WTC11 (cell line): Measurements from ENCODE around the gene PSENEN. TPM values are rescaled to one million over a fixed set of nuclear protein-coding genes. Genes with fewer than 3 reads are reported as not detected.

Experiments used
- ATAC-seq: fragments of 200-7000 bp; cut with Tn5 transposase; 2 replicates; pipeline ENCODE4 v1.10.0; 2021; ENCODE audit warnings: mild to moderate bottlenecking, moderate library complexity
- CTCF ChIA-PET: fragments of 300-600 bp; sonication (Branson Sonifier 250); formaldehyde crosslinking; loops from one replicate; lab custom pipeline; 2021; ENCODE audit warnings: antibody characterized with exemption; lab: Charles Lee
- POLR2A ChIA-PET: fragments of 350-600 bp; sonication (Branson Sonifier 250); formaldehyde crosslinking; loops from one replicate; lab custom pipeline; 2021; ENCODE audit warnings: antibody characterized with exemption; lab: Charles Lee
- DNase-seq: peaks from one replicate; pipeline ENCODE4 v3.0.0; 2021; ENCODE audit warnings: low spot score
- H3K27ac Mint-ChIP-seq: 2 replicates; pipeline ENCODE4 v1.8.0; 2021; ENCODE audit warnings: mixed read lengths
- H3K27me3 Mint-ChIP-seq: 2 replicates; pipeline ENCODE4 v1.8.0; 2021; ENCODE audit warnings: low read depth, mild to moderate bottlenecking, moderate library complexity, mixed read lengths
- H3K36me3 Mint-ChIP-seq: 2 replicates; pipeline ENCODE4 v1.8.0; 2021; ENCODE audit warnings: mixed read lengths
- H3K4me1 Mint-ChIP-seq: 2 replicates; pipeline ENCODE4 v1.8.0; 2022; ENCODE audit warnings: mixed read lengths
- H3K4me3 Mint-ChIP-seq: 2 replicates; pipeline ENCODE4 v1.8.0; 2021; ENCODE audit warnings: mild to moderate bottlenecking, moderate library complexity, mixed read lengths
- H3K9me3 Mint-ChIP-seq: 2 replicates; pipeline ENCODE4 v1.8.0; 2021; ENCODE audit warnings: mixed read lengths
- E2F5 ChIP-seq: sonication (generic); formaldehyde crosslinking; IDR thresholded peaks from 2 replicates; pipeline ENCODE4 v1.8.1; 2022; ENCODE audit warnings: mild to moderate bottlenecking, moderate library complexity, missing genetic modification reagents
- FOXK1 ChIP-seq: sonication (generic); formaldehyde crosslinking; IDR thresholded peaks from 2 replicates; pipeline ENCODE4 v1.8.0; 2022; ENCODE audit warnings: mild to moderate bottlenecking, moderate library complexity, missing genetic modification reagents
- FOXP1 ChIP-seq: sonication (generic); formaldehyde crosslinking; IDR thresholded peaks from 2 replicates; pipeline ENCODE4 v1.8.0; 2022; ENCODE audit warnings: missing genetic modification reagents, mild to moderate bottlenecking, moderate library complexity, borderline replicate concordance
- FOXP4 ChIP-seq: sonication (generic); formaldehyde crosslinking; IDR thresholded peaks from 2 replicates; pipeline ENCODE4 v1.8.0; 2022; ENCODE audit warnings: mild to moderate bottlenecking, missing genetic modification reagents
- HMGXB4 ChIP-seq: sonication (generic); formaldehyde crosslinking; IDR thresholded peaks from 2 replicates; pipeline ENCODE4 v1.8.1; 2023; ENCODE audit warnings: mild to moderate bottlenecking, moderate library complexity, missing genetic modification reagents
- IRF1 ChIP-seq: sonication (generic); formaldehyde crosslinking; IDR thresholded peaks from 2 replicates; pipeline ENCODE4 v1.8.0; 2023; ENCODE audit warnings: missing genetic modification reagents
- MYBL2 ChIP-seq: sonication (generic); formaldehyde crosslinking; IDR thresholded peaks from 2 replicates; pipeline ENCODE4 v1.8.1; 2023; ENCODE audit warnings: mild to moderate bottlenecking, moderate library complexity, missing genetic modification reagents
- NFYB ChIP-seq: sonication (generic); formaldehyde crosslinking; conservative IDR thresholded peaks from 2 replicates; pipeline ENCODE4 v1.8.0; 2022; ENCODE audit warnings: low read depth, missing genetic modification reagents
- NR3C1 ChIP-seq: sonication (generic); formaldehyde crosslinking; conservative IDR thresholded peaks from 2 replicates; pipeline ENCODE4 v1.8.1; 2023; ENCODE audit warnings: low read depth, mild to moderate bottlenecking, missing genetic modification reagents
- SMAD4 ChIP-seq: sonication (generic); formaldehyde crosslinking; IDR thresholded peaks from 2 replicates; pipeline ENCODE4 v1.8.0; 2022; ENCODE audit warnings: mild to moderate bottlenecking, missing genetic modification reagents
- SP1 ChIP-seq: sonication (generic); formaldehyde crosslinking; conservative IDR thresholded peaks from 2 replicates; pipeline ENCODE4 v1.8.1; 2022; ENCODE audit warnings: missing genetic modification reagents
- TP53 ChIP-seq: sonication (generic); formaldehyde crosslinking; IDR thresholded peaks from 2 replicates; pipeline ENCODE4 v1.8.1; 2023; ENCODE audit warnings: mild to moderate bottlenecking, missing genetic modification reagents
- ZNF263 ChIP-seq: sonication (generic); formaldehyde crosslinking; IDR thresholded peaks from 2 replicates; pipeline ENCODE4 v1.8.1; 2022; ENCODE audit warnings: low read depth, mild to moderate bottlenecking, moderate library complexity, missing genetic modification reagents
- ZNF423 ChIP-seq: fragments of 250-450 bp; sonication (Bioruptor Pico); IDR thresholded peaks from 2 replicates; pipeline ENCODE4 v2.1.2; 2022; ENCODE audit warnings: mild to moderate bottlenecking, moderate library complexity
- total RNA-seq: library from RNA; stranded (reverse); gene quantifications from 3 replicates; pipeline ENCODE4 v1.2.3, GENCODE V29; 2021
- TF ChIP-seq, protein P1 (sequence below): sonication (generic); formaldehyde crosslinking; IDR thresholded peaks from 2 replicates; pipeline ENCODE4 v1.8.0; 2023; ENCODE audit warnings: missing genetic modification reagents, mild to moderate bottlenecking, borderline replicate concordance
- TF ChIP-seq, protein P2 (sequence below): sonication (generic); formaldehyde crosslinking; IDR thresholded peaks from 2 replicates; pipeline ENCODE4 v1.8.0; 2022; ENCODE audit warnings: mild to moderate bottlenecking, missing genetic modification reagents

Gene PSENEN
- total RNA-seq, 1 experiment from 2014 or later, result 80.3 TPM

DNA sequence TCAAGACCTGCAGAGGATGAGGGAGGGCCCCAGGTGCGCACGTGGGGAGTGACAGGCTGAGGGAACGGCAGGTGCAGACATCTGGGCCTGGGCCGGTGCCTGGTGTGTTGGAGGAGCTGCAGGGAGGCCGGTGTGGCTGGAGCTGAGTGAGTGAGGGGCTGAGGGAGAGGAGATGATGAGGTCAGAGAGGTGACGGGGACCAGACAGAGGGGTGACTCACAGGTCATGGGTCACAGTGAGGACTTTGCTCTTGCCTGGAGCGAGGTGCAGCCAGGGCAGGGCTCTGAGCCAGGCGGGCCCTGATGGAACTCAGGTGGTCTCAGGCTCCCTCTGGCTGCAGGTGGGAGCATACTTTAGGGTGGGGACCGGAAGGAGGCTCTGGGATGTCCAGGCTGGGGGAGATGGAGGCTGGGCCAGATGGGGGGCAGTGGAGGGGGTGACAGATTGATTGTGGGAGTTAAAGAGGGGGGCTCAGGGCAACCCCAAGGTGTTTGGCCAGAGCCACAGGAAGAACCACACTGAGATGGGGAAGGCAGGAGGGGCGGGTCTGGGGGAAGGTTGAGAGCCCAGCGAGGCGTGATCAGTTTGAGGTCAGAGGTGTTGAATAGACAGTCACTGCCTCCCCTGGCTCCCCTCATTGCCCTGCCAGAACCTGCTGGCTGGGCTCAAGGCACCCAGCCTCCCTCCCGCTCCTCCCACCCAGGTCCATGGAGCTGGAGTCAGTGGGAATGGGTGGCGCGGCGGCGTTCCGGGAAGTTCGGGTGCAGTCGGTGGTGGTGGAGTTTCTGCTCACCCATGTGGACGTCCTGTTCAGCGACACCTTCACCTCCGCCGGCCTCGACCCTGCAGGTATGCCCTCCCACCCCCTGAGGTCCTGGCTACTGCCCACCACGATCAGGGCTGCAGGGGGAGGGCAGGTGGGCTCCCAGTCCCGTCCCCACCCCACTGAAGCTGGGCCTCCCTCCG, 38.3 kb downstream of the PSENEN start (continued):
- no peak for TF ChIP-seq IRF1 (CRISPR knock-in tag)

DNA sequence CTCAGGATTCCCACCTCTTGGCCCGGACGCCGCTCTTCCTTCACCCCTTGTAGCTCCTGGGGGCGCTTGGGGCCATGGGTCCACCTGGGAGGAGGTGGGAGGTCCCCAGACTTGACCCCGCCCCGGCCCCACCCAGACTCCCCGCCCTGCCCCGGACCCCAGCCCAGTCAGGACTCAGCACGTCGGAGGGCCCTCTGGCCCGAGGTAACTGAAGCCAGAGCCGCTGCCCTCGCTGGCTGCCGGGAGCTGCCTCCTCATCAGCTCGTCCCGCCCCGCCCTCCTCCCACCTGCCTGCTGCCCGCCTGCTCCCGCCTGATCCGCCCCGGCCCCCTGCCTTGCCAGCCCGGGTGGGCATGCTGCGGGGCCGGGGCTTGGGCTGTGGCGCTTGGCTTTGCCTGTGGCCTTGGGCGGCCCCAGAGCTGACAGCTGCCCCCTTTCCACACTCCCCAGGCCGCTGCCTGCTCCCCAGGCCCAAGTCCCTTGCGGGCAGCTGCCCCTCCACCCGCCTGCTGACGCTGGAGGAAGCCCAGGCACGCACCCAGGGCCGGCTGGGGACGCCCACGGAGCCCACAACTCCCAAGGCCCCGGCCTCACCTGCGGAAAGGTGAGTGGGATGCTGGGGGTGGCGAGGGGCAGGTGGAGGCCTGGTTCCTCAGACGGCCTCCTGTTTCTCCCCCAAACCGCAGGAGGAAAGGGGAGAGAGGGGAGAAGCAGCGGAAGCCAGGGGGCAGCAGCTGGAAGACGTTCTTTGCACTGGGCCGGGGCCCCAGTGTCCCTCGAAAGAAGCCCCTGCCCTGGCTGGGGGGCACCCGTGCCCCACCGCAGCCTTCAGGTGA, 39.3 kb downstream of the PSENEN start:
- Mint-ChIP-seq H3K9me3 (no peaks in the 10 kb centered on the region), H3K27ac (no peak overlapping the region), H3K27me3 (no peaks in the 10 kb centered on the region), H3K36me3 (no peaks in the 10 kb centered on the region), H3K4me3 (peak overlapping the region; percentile 65), H3K4me1 (peaks cover 29% of the 10 kb centered on the region)
- ChIA-PET POLR2A (interaction anchor here (0.7 to 1.6 kb wide), 9 partner anchors 27 to 227 kb away, joined by 3 to 10 read pairs (median 3); partner anchors contain the start of genes COX6B1, HSPB6, IGFLR1 and PROSER3), CTCF (interaction anchor here (0.6 to 2.8 kb wide), 60 partner anchors 9 to 326 kb away, joined by 3 to 41 read pairs (median 6); partner anchors contain the start of genes APLP1, ARHGAP33, HAUS5 and HSPB6)
- ATAC-seq, result peak; percentile 91
- DNase-seq, result peak; percentile 91
- TF ChIP-seq FOXP4 (CRISPR knock-in tag) (no peak), TP53 (CRISPR knock-in tag) (0 out of 2 replicates have a peak, but pooled peaks have one; percentile 35), E2F5 (CRISPR knock-in tag) (0 out of 2 replicates have a peak, but pooled peaks have one; percentile 40), HMGXB4 (peak; percentile 74), MYBL2 (CRISPR knock-in tag) (peak; percentile 70), FOXK1 (CRISPR knock-in tag) (0 out of 2 replicates have a peak, but pooled peaks have one; percentile 38), SMAD4 (CRISPR knock-in tag) (no peak), SP1 (CRISPR knock-in tag) (peak; percentile 68), NFYB (CRISPR knock-in tag) (no peak), ZNF263 (CRISPR knock-in tag) (peak; percentile 65; the same call in 1 of the 2 replicates), ZNF423 (CRISPR knock-in tag) (peak; percentile 57; the same call in 1 of the 2 replicates), FOXP1 (peak; percentile 33; the same call in 1 of the 2 replicates), NR3C1 (CRISPR knock-in tag) (0 out of 2 replicates have a peak, but pooled peaks have one; percentile 61)
- TF ChIP-seq, protein P1, sequence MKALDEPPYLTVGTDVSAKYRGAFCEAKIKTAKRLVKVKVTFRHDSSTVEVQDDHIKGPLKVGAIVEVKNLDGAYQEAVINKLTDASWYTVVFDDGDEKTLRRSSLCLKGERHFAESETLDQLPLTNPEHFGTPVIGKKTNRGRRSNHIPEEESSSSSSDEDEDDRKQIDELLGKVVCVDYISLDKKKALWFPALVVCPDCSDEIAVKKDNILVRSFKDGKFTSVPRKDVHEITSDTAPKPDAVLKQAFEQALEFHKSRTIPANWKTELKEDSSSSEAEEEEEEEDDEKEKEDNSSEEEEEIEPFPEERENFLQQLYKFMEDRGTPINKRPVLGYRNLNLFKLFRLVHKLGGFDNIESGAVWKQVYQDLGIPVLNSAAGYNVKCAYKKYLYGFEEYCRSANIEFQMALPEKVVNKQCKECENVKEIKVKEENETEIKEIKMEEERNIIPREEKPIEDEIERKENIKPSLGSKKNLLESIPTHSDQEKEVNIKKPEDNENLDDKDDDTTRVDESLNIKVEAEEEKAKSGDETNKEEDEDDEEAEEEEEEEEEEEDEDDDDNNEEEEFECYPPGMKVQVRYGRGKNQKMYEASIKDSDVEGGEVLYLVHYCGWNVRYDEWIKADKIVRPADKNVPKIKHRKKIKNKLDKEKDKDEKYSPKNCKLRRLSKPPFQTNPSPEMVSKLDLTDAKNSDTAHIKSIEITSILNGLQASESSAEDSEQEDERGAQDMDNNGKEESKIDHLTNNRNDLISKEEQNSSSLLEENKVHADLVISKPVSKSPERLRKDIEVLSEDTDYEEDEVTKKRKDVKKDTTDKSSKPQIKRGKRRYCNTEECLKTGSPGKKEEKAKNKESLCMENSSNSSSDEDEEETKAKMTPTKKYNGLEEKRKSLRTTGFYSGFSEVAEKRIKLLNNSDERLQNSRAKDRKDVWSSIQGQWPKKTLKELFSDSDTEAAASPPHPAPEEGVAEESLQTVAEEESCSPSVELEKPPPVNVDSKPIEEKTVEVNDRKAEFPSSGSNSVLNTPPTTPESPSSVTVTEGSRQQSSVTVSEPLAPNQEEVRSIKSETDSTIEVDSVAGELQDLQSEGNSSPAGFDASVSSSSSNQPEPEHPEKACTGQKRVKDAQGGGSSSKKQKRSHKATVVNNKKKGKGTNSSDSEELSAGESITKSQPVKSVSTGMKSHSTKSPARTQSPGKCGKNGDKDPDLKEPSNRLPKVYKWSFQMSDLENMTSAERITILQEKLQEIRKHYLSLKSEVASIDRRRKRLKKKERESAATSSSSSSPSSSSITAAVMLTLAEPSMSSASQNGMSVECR (CRISPR knock-in tag), result no peak
- TF ChIP-seq, protein P2, sequence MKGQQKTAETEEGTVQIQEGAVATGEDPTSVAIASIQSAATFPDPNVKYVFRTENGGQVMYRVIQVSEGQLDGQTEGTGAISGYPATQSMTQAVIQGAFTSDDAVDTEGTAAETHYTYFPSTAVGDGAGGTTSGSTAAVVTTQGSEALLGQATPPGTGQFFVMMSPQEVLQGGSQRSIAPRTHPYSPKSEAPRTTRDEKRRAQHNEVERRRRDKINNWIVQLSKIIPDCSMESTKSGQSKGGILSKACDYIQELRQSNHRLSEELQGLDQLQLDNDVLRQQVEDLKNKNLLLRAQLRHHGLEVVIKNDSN (CRISPR knock-in tag), result no peak
